Sigmoid colon (tissue), 7 donors: ENCODE data around the gene MGRN1. TPM values are rescaled to one million over a fixed set of nuclear protein-coding genes. Genes with fewer than 3 reads are reported as not detected.

ENCODE experiments used
- DNase-seq: peaks from one replicate; pipeline ENCODE4 v3.0.0-alpha.2; 2019
- H3K27ac ChIP-seq, 4 donors: fragments of 200-600 bp; sonication (generic); one replicate each; pipeline ENCODE4 v1.5.1; 2016 to 2019; ENCODE audit warnings: mild to moderate bottlenecking in 1 of 4
- H3K27me3 ChIP-seq, 3 donors: fragments of 200-600 bp; sonication (generic); one replicate each; pipeline ENCODE4 v1.5.1; 2019; ENCODE audit warnings: mild to moderate bottlenecking in 1 of 3
- H3K36me3 ChIP-seq, 4 donors: fragments of 200-600 bp; sonication (generic); one replicate each; pipeline ENCODE4 v1.5.1; 2016 to 2019
- H3K4me1 ChIP-seq, 4 donors: fragments of 200-600 bp; sonication (generic); one replicate each; pipeline ENCODE4 v1.5.1; 2017 to 2019
- H3K4me3 ChIP-seq, 4 donors: fragments of 200-600 bp; sonication (generic); one replicate each; pipeline ENCODE4 v1.5.1; 2017 to 2019; ENCODE audit warnings: mild to moderate bottlenecking in 2 of 4, moderate library complexity in 1 of 4
- H3K9me3 ChIP-seq, 4 donors: fragments of 200-600 bp in 3 of 4; sonication (generic) in 3 of 4; one replicate each; pipeline versions ENCODE4 v1.5.1 to v1.6.1; 2013 to 2019
- EP300 ChIP-seq, 4 donors: sonication (generic); formaldehyde crosslinking; IDR thresholded peaks; one replicate each; pipeline ENCODE4 v1.6.1; 2017; ENCODE audit warnings: antibody characterized with exemption in 4 of 4
- POLR2A ChIP-seq, 2 donors: fragments of 450-650 bp; IDR thresholded peaks; one replicate each; pipeline ENCODE4 v1.6.1; 2016; ENCODE audit warnings: antibody characterized with exemption in 2 of 2, mild to moderate bottlenecking in 2 of 2, moderate library complexity in 2 of 2
- POLR2AphosphoS5 ChIP-seq, 4 donors: sonication (generic); formaldehyde crosslinking; IDR thresholded peaks; one replicate each; pipeline ENCODE4 v1.6.1; 2017; ENCODE audit warnings: antibody characterized with exemption in 4 of 4
- WGBS, 2 donors: extraction: QIAGEN DNeasy Blood & Tissue Kit; methylation state at CpG; one replicate each; pipeline ENCODE4 v1.1.7; 2013; 5-methylcytosine and 5-hydroxymethylcytosine counted together
- intact Hi-C: fragments of 100-400 bp; cut with DNase I; formaldehyde crosslinking; loops from one replicate; pipeline ENCODE4 v1.15.1; 2023
- polyA plus RNA-seq, 3 donors: library from polyadenylated mRNA; stranded (reverse); fragments of 200-250 nt; gene quantifications; one replicate each; pipeline ENCODE4 v1.2.3, GENCODE V29; 2013
- total RNA-seq, 4 donors: library from RNA; depleted of rRNA; stranded (reverse); fragments of >200 nt; gene quantifications; one replicate each; pipeline ENCODE4 v1.1.0, GENCODE V29; 2016
- TF ChIP-seq, protein P1 (sequence below), 4 experiments: fragments of 450-650 bp in 3 of 4; fragments of 200-600 bp in 1 of 4; IDR thresholded peaks; one replicate each; pipeline ENCODE4 v1.5.1; 2016 to 2019; ENCODE audit warnings: antibody characterized with exemption in 4 of 4, mild to moderate bottlenecking in 3 of 4, moderate library complexity in 2 of 4
- donor health status: healthy with polysubstance abuse.
- donor health status: Bipolar disorder and iron deficiency.
- donor health status: healthy.

The MGRN1 gene
- total and polyA plus RNA-seq, 7 donors: 16.8 to 37.9 (median 28.2) TPM

- peaks cover 6 to 82% (median 27%) of the 10 kb centered on the region in 4 donors for H3K36me3 ChIP-seq
- 19 to 70% methylated on average over 20 of the region's 20 CpGs for WGBS, 2 donors
- DNase-seq: no peak
- H3K9me3 ChIP-seq: no peaks in the 10 kb centered on the region
- H3K4me1 ChIP-seq: peaks cover 0 to 14% (median 11%) of the 10 kb centered on the region in 4 donors
- peak overlapping the region in 3 of 4 donors; percentile 31 to 35 (median 31) for H3K4me3 ChIP-seq
- intact Hi-C loops: no loop called here
- TF ChIP-seq POLR2AphosphoS5 (IDR thresholded peaks at IDR 0.05) (no peak), POLR2A (IDR thresholded peaks at IDR 0.05) (no peak), EP300 (IDR thresholded peaks at IDR 0.05) (no peak)
- TF ChIP-seq, protein P1, sequence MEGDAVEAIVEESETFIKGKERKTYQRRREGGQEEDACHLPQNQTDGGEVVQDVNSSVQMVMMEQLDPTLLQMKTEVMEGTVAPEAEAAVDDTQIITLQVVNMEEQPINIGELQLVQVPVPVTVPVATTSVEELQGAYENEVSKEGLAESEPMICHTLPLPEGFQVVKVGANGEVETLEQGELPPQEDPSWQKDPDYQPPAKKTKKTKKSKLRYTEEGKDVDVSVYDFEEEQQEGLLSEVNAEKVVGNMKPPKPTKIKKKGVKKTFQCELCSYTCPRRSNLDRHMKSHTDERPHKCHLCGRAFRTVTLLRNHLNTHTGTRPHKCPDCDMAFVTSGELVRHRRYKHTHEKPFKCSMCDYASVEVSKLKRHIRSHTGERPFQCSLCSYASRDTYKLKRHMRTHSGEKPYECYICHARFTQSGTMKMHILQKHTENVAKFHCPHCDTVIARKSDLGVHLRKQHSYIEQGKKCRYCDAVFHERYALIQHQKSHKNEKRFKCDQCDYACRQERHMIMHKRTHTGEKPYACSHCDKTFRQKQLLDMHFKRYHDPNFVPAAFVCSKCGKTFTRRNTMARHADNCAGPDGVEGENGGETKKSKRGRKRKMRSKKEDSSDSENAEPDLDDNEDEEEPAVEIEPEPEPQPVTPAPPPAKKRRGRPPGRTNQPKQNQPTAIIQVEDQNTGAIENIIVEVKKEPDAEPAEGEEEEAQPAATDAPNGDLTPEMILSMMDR (IDR thresholded peaks at IDR 0.05): no peak
- no peaks in the 10 kb centered on the region for H3K27me3 ChIP-seq
- H3K27ac ChIP-seq: peak overlapping the region; percentile 64 to 79 (median 75)
Measured at GRCh38 chr16:4679156-4679849, 54.7 kb downstream of the MGRN1 start.

- peak in 3 of 4 donors; percentile 36 to 47 (median 44) for TF ChIP-seq POLR2AphosphoS5 (IDR thresholded peaks at IDR 0.05)
- peak in 1 of 2 donors; percentile 1 for TF ChIP-seq POLR2A (IDR thresholded peaks at IDR 0.05)
- TF ChIP-seq, protein P1 (IDR thresholded peaks at IDR 0.05): no peak
- no peak for TF ChIP-seq EP300 (IDR thresholded peaks at IDR 0.05)
- H3K27ac ChIP-seq: peak overlapping the region; percentile 64 to 79 (median 75)
- WGBS, 2 donors: 16 to 69% methylated on average over 47 of the region's 47 CpGs
- intact Hi-C loops: no loop called here
- H3K27me3 ChIP-seq: no peaks in the 10 kb centered on the region
- H3K4me1 ChIP-seq: peaks cover 0 to 14% (median 11%) of the 10 kb centered on the region in 4 donors
- DNase-seq: peak; percentile 87
- H3K36me3 ChIP-seq: peaks cover 10 to 87% (median 31%) of the 10 kb centered on the region in 4 donors
- peak overlapping the region in 3 of 4 donors; percentile 31 to 35 (median 31) for H3K4me3 ChIP-seq
- no peaks in the 10 kb centered on the region for H3K9me3 ChIP-seq
Measured at GRCh38 chr16:4679850-4680636, 55.4 kb downstream of the MGRN1 start.

DNA sequence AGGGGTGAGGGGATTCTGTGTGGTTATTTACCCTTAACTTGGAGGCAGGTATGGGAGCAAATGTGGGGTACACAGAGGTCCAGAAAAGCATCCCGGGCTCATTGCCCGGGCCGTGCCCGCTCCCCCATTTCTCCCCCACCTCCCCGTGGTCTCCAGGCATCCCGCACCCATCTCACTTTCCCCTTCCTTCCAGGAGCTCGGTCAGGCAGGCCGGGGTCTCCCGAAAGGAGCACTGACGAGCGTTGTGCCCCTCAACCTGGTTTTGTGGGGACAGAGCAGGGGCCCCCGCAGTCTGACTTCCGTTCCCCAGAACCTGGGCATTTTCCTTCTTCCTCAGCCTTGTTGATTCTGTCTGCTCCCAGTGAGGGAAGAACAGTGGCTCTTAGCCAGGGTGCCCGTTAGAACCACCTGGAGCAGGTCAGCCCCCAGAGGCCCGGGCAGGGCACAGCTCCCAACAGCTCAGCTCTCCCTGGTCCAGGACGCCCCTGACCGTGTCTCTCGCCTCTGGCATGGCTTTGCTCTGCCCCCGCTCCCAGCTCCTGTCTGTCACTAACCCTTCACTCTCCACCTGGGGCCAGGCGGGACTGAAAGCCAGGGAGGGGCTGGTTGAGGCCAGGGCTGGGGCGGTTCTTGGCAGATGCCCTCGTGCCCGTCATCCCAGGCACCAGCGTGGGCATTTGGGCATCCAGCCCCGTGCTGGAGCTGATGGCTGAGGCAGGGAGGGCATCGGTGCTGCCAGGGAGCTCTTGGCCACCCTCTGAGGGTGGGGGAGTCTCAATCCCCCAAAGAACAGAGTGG, 56.2 kb downstream of the MGRN1 start:
- WGBS, 2 donors: 28 to 91% methylated on average over 26 of the region's 26 CpGs
- peak overlapping the region; percentile 64 to 79 (median 75) for H3K27ac ChIP-seq
- peaks cover 0 to 14% (median 11%) of the 10 kb centered on the region in 4 donors for H3K4me1 ChIP-seq
- no peak for TF ChIP-seq POLR2AphosphoS5 (IDR thresholded peaks at IDR 0.05)
- no peak for TF ChIP-seq POLR2A (IDR thresholded peaks at IDR 0.05)
- TF ChIP-seq EP300 (IDR thresholded peaks at IDR 0.05): no peak
- H3K4me3 ChIP-seq: peak overlapping the region in 3 of 4 donors; percentile 31 to 35 (median 31)
- peaks cover 10 to 87% (median 34%) of the 10 kb centered on the region in 4 donors for H3K36me3 ChIP-seq
- no peak for DNase-seq
- no peaks in the 10 kb centered on the region for H3K27me3 ChIP-seq
- no peaks in the 10 kb centered on the region for H3K9me3 ChIP-seq
- intact Hi-C loops: no loop called here

DNA sequence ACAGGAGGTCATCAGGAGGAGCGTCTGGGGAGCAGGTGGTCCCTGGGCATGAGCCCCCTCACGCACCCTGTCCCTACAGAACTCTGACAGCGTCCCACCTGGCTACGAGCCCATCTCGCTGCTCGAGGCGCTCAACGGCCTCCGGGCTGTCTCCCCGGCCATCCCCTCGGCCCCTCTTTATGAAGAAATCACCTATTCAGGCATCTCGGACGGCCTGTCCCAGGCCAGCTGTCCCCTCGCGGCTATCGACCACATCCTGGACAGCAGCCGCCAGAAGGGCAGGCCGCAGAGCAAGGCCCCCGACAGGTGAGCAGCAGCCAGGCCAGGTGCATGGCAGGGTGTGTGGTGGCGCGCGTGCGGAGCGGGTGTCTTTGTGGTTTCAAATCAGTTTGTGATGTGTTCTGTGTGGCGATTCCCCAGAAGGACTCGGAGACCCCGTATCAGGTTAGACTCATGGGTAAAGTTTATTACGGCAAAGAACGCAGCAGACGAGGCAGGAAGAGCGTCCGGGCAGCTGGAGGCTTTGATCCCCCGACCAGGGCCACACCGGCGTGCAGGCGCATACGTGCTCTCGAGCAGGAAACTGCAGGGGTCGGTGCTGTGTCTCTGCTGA, 57.0 kb downstream of the MGRN1 start:
- no peaks in the 10 kb centered on the region for H3K9me3 ChIP-seq
- intact Hi-C loops: no loop called here
- TF ChIP-seq, protein P1 (IDR thresholded peaks at IDR 0.05): no peak
- TF ChIP-seq EP300 (IDR thresholded peaks at IDR 0.05) (no peak), POLR2A (IDR thresholded peaks at IDR 0.05) (no peak), POLR2AphosphoS5 (IDR thresholded peaks at IDR 0.05) (no peak)
- H3K4me1 ChIP-seq: peaks cover 0 to 14% (median 11%) of the 10 kb centered on the region in 4 donors
- no peak for DNase-seq
- H3K27me3 ChIP-seq: no peaks in the 10 kb centered on the region
- peaks cover 10 to 87% (median 36%) of the 10 kb centered on the region in 4 donors for H3K36me3 ChIP-seq
- H3K27ac ChIP-seq: peak overlapping the region in 3 of 4 donors; percentile 64 to 79 (median 72)
- WGBS, 2 donors: 89 to 95% methylated on average over 39 of the region's 39 CpGs
- H3K4me3 ChIP-seq: no peak overlapping the region
